HG03342 (cell line): Measurements from ENCODE around the gene SDCCAG8.

Experiments used
- ATAC-seq: cut with Tn5 transposase; IDR thresholded peaks from one replicate; pipeline ENCODE4 v1.9.1; 2021; ENCODE audit warnings: mild to moderate bottlenecking, moderate library complexity; ENCODE audit not compliant: unreplicated experiment

Gene SDCCAG8

DNA sequence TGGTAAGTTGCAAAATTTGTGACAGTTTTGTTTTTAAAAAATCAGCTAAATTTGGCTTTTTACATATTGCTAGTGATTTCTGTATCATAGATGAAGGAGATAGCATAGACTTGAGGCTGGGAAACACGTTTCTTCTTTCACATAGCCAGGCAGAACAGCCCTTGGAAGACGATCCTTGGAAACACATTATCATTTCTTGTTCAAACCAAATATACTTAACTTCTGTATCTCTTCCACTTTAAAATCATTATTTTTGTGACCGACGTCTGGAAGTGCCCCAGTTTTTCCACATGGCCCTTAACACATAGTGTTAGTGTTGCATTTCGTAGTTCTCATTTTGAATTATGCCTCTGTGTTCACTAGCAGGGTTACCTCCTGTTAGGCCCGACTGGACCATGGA lies 193.5 kb downstream of the SDCCAG8 start:
- no peak for ATAC-seq

DNA sequence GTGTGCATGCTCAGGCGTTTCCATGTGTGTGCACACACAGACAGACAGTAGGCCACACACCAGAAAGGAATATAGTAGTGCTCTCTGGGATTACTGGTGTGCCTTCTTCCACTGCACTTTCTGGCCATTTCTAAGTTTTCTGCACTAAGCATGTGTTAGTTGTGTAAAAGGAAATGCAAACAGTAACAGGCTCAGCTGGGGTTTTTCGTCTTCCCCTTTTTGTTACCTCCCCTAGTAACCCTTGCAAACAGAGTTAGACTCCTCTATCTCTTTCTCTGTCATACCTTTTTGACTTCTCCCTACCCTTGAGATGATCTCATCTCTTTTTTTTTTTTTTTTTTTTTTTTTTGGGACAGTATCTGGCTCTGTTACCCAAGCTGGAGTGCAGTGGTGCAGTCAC lies 196.3 kb downstream of the SDCCAG8 start:
- no peak for ATAC-seq

DNA sequence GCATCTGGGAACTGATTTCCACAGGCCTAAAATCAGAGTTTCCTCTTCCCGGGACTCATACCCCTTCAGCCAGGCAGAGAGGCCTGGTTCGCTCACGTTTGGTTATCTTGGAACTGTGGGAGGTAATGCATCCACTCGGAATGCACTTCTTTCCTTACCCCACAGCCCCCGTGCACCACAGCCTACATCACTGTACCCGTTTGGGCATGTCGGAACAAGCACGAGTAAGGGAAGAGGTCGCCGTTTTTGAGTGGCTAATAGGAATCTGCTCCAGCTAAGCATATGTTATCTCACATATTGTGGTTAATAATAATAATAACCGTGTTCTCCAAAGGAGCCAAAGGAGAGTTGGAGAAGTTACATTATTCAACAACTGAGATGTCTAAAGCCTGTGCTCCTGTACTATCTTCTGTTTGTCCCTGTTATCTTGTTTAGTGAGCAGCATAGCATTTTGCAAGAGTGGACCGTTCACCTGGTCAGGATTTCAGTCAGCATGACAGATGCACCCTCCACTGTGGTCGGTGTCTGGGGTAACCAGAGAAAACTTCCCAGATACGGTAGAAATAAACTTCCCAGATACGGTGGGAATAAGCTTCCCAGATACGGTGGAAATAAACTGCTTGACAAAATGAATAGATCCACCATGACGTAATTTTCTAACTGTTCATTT lies 198.6 kb downstream of the SDCCAG8 start:
- ATAC-seq, result no peak

DNA sequence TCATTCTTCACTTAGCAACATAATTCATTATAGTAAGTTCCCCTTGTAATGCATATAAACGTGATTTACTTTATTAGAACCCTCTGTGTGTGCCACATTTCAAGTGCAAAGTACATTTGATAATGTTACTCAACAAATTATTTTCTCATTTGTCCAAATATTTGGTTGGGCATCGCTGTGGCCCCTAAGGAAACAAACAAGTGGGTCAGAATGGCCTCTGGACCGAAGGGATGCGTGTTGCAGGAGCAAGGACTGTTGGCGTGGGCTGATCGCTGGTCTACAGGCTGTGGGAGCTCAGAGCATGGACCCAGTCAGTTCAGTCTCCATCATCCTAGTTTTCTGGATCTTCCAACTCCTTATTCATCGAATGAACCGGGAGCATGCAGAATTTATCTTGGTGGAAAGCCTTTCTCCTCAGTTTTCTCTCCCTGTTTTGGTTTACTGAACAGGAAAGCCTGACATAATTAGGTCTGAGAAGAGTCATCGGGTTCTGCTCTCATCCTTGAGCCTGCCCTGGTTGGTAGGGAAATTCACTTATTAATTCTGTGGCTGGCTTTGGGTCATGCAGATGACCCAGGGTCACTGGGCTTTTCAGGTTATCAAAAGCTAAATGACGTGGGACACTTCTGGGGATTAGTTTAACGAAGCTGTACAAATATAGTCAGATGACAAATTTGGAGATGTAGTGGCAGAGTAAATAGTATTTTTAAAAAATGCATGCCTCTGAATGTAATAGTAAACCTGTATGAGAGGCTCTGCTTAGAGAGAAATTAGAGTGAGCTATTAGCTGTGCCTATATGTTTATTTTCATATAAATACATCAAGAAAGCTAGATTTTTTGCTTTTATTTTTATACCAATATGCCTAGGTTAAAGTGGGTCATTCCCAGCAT lies 200.2 kb downstream of the SDCCAG8 start:
- ATAC-seq, result no peak

DNA sequence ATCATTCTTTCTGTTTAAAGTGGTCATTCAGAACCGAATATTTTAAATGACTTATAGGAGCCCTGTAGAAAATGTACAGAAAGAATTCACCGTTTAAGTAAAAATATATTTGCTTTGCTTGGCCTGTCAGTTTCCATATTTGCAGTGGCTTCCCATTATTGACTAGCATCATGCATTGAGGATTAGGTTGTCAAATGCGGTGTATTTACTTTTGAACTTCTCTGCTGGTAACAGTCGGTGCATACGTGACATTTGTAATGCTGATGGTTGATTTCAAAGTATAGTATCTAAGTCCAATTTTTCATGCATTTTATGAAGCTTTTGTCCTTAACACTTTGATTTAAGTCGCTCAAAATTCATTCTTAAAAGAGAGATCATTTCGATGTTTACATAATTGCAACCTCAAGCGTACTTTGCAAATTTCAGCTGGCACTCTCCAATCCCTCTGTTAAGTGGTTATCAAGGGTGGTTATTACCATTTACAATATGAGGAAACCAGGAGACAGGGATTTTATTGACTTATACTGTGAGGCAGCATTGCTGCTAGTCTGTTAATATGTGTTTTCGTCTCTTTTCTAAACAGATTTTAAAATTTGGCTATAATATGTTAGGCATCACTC lies 201.6 kb downstream of the SDCCAG8 start:
- ATAC-seq, result no peak

DNA sequence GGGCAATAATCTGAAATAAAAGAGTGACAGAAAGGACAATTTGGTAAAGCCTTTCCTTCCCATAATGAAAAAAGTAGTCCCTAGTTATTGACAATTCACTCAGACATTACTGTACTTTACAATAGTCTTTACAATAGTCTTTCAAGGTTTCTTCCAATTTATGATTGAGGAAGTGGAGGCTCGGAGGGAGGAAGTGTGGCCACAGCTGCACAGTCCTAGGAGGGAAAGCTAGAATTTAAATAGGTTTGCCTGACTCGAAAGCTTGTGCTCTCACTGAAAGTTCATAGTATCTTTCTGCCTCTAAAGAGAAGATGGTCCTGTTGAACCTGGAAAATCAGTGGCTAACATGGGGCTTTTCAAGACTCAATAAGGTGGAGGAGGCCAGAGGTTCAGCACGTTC lies 203.2 kb downstream of the SDCCAG8 start:
- no peak for ATAC-seq

DNA sequence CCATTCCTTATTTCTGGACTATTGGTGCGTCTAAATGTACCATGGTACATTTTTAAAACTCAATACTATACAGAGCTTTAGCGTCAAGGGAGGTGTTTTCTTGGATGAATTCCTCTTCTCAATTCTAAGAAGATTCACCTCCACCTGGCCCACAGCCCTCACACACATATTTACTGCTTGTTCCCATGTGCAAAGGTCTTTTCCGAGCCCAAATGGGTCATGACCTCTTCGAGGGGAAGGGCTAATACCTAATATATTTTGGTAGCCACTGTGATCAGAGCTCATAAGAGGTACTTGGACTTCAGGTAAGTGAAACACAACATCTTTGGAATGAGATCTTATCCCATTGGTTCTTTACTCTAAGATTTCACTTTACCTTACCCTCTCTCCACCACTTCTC lies 205.9 kb downstream of the SDCCAG8 start:
- ATAC-seq, result no peak

DNA sequence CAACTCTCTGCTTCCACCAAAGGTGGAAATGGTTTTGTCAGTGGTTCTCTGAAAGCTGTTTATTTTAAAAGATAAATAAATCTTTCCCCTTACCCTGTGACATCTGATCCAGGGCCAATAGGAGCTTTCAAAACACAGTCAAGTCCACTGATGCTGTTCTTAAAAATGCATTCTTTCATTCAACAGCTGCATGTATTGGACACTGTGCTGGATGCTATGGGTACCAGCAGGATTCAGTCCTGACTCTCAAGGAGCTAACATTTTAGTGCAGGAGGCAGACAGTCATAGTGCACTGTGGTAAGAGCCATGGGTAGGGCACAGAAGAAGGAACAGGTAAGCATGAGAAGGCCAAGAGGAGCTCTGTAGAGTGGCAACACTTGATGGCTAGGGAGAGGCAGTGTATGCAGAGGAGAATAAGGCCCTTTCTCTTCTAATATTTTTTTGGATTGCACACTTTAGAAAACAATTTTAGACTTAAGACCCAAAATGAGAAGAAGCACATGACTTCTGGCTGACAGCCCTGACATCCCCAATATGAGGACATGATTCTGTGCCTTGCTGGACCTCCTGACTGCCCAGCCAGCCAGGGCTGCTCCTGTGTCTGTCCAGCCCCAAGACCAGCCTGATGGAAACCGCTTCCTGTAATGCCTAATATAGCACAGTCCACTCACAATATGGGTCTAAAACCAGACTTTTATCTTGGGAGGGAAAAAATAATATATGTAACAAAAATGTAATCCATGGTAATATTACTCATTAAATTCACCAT lies 207.3 kb downstream of the SDCCAG8 start:
- ATAC-seq, result no peak

DNA sequence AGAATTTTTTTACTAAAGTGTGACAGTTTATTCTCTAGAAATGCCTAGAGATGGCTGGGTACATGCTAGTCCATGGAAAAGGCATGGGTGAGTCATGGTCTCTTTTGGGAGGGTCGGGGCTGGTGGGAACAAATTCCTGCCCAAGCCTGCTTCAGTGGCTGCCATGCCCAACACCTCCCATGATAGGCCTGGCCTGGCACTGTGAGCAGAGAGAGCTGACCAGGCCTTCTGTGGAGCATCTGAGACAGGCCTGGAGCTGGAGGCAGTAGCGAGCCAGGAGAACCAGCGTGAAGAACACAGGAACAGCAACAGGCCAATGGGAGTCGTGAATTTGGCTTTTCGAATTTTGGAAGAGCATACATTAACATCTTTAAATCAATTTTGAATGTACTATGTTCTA lies 209.2 kb downstream of the SDCCAG8 start:
- ATAC-seq, result no peak

DNA sequence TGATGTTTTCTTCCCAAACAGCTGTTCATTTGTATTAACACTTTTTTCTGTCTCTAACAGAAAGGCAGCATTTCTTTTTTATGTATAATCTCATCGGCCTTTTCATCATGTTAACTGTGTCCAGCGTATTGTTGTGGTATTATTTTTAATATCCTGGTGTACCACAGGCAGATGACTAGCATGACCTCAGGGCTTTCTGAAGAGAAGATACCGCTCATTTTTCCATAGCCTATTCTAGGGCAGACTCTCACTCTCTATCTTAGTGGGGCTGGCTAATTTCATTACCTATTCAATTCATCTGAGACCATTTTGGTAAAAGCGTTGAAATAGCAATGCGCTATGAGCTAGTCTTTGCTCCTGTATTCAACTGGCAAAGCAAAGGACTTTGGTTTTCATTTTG lies 209.9 kb downstream of the SDCCAG8 start:
- no peak for ATAC-seq

DNA sequence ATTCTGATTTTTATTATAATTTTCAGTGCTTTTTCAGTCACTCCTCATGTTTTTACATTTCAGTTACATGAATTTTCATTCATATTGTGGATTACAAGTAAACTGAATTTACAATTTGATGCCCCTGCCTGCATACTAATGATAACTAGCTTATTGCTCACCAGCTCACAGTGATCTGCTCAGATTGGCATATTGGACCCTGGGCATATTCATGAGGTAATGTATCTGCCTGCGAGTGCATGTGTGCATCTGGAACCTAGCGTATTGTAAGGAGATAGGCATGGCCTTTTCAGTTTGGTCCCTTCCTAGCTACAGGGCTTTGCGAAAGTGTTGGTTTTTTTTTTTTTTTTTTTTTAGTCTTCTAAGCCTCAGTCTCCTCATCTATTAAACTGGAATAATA lies 213.7 kb downstream of the SDCCAG8 start:
- ATAC-seq, result no peak

DNA sequence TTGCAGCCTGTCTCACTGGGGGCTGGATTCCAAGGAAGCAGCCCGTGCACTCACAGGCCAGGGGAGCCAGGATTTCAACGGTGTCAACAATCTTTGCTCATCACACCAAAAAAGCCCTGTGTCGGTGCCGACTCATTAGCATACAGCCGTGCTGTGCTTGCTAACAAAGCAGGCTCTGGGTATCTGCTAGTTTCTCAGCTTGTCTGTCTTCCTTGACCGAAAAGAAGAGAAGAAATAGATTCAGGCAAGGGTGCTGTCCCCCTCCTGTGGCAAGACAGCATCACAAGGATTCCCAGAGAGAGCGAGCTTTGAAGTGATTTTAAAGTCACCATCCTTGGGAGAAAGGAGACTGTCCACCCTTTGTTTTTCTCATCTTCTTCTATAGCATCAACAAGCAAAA lies 214.7 kb downstream of the SDCCAG8 start:
- no peak for ATAC-seq

DNA sequence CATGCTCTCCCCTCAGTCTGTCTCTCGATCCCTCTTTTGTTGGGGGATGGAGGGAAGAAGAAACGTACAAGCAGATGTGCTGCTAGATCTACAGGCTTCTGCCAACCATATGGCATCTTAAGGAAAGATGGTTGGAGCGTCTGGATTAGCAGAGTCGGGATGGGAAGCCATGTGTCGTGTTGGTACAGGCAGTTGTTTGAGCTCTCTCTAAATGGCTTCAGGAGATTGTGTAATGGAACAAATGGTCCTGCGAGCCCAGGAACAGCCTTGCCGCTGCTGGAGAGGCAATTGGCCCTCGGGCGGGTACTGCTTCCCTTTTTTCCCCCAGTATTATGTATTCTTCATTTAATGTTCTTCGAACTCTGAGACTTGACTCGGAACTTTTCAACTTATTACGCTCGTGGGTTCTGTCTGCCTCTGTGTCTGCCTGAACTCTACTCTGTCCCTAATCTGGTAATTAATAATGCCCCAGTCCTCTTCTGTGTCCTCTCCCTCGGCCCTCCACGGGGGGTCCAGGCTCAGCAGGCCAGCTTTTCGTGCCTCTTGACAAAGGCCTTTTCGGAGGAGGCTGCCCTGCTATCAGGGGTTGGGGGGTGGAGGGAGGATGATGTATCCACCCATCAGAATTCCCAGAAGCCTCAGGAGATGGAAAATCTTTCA lies 215.3 kb downstream of the SDCCAG8 start:
- ATAC-seq, result no peak

DNA sequence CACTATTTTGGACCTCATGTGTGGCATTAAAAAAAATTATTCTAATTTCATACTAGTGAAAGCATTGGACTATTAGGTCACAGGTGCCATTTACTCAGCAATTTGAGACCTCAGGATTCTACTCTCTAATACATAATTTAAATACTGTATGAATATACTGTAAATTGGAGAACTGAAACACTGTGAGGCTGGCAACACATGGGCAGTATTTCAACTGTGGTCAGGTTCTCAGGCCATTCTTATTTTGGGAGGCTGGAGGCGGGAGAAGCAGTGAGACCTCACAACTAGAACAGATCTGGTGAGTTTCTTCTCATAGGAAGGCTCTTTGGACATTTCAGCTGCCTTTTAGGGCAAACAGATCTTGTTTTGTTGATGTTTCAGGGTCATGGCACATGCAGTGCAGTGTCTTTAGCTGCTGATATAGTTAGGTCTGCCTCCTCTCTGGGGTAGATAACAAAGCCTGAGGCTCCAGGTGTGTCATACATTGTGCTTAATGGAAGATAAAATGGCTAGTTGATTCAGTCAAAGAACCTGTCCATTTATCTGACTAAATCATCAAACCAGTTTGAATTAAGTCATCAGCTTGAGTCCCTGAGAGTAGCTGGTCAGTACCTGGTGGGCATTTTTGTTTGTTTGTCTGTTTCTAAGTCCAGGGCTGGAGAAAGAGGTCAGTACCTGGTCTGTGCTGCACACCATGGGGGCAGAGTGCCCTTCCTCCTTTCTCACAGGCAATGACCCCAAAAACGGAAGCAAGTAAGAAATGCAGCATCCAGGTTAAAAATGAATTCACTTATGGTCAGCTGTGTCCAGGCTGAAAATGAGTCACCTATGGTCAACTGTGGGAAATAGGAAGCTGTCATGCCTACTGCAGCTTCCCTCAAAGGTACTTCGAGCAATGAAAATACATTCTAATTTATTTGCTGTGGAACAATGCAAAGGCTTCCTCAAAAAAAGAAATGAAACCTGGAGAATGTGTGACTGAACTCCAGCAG lies 216.2 kb downstream of the SDCCAG8 start:
- peak; percentile 81 for ATAC-seq

DNA sequence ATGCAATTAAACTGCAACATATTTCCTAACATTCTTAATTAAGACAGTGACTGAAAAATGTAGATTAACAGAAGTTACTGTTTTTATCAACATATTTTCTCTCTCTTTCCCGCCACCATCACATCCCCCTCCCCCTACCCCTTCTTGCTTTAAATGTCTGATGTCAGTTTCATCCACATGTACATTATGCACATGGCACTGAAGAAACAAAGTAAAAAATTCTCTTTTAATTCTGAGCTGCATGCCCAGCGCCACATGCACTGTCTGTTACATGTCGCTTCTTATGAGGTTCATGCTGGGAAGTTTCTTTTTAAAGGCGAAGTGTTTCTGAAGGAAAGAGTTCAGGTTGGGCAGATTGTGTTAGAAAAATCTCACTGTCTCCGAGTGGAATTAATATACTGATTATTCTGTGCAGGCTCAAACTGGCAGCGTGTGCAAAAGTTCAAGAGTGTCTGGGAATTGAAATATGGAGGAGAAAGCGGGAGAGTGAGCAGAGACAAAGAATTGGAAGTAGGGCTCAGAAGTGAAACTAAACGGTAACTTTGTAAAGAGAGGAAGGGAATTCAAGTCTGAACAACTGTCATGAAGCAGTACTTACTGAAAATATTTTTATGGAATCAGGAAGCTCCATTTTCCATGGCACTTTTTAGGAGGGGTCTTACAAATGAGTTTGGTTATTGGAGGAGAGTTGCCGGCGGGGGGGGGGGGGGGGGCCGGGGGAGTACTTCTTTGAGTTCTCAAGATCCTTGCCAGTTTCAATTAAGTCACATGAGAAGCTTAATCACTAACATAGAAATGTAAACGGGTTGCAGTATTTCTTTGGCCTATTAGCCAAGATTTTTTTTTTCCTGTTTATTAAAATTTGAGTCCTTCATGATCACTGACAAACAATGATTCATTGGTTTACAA lies 217.6 kb downstream of the SDCCAG8 start:
- ATAC-seq, result no peak

DNA sequence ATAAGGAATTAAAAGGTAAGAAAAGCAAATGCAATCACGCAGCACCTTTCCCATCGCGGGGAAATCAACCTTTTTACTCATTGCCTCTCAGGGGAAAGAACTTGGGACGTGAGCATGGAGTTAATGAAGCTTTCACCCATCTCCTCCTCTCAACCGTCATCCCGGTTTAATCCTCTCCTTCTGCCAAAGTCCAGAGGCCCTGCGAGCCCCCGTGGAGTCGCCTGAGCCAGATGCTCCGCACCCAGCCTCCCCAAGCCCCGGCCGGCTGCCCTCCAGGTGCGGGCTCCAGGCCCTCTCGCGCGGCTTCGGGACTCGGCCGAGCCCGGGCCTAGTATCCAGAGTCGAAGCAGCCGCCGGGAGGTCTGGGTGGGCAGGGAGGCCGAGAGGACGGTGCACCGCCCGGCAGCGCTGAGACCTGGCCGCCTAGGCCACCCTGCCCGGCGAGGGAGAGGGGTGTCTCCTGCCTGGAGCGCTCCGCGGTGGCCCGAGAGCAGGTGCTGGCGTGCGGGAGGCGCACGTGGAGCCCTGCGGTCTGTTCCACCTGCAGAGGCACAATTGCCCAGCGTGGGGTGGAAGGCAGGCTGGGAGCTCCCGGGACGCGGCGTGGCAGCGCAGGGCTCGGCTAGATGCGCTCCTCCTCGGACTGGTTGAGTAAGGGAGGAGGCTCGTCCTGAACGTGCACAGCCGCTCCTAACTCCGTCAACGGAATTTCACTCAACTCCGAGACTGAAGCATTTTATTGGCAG lies 218.5 kb downstream of the SDCCAG8 start:
- no peak for ATAC-seq

DNA sequence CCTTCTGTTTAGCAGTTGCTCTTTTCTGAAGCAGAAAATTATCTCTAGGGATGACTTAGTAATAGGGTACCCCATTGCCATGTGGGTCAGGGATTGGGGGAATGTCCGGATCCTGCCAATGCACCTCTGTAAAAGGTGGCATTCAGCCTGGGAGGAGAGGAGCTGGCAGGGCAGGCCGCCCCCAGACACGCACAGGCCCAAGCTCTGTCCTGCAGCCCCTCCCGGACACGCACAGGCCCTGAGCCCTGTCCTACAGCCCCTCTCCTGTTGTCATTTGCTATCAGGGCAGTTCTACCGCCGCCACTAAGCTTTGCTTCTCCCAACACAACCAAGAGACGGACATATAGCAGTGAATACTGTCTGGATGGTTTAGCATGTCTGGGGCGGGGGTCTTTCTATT lies 219.1 kb downstream of the SDCCAG8 start:
- no peak for ATAC-seq

DNA sequence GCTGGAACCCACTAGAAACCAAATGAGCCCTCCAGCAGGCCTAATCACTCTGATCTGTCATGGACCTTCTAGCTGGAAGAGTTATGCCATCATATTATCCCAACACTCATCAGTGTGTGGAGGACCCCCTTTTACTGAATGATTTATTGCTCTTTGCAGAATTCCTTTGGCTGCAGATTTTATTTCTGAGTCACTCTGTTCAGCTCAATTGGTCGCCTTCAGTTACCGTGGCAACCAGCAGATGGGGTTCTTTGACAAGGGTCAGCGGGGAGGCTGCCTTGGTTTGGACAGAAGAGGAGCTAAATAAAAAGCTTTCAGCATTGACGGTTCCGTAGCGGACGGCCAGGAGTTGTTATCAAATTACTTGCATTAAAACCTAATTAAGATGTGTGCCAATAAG lies 220.1 kb downstream of the SDCCAG8 start:
- no peak for ATAC-seq
